RKO (cell line): Measurements from ENCODE around the gene MAPKAPK2.

ENCODE experiments used
- DNase-seq: peaks from one replicate; pipeline ENCODE4 v3.0.0-alpha.2; 2016; ENCODE audit warnings: low spot score

The MAPKAPK2 gene

DNA sequence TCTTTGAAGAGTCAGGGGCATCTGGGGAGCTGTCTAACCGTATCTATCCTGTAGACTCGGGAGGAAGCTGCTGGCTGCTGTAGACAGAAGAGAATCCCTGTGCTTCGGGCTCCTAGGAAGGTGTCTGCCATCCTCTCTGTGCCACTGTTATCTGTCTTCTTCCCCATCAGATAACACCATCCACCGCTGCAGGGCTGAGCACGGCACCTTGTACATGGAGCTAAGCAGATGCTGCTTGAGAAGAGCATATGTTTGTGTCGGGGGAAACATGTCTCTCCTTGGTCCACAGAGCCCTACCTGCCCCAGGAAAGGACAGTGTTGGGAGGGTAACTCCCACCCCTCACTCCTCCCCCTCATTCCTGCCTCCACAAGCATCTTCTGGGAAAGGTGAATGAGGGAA, 1.4 kb upstream of the MAPKAPK2 start:
- DNase-seq, result no peak

DNA sequence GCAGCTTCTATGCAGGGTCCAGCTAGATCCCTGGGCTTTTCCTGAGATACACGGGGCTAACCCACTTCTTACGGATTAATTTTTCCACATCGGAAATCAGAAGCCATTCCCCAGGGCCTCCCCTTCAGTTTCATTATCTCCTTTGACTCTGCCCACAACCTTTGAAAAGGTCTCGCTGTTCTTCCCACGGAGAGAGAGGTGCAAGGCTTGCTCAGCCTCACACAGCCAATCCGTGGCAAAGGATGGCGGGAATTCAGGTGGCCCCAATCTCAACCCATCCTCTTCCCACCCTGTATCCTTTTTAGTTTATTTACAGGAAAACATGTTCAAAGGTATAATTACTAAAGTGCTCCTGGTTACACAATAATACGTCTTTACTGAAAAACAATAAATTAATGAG, 702 bp upstream of the MAPKAPK2 start:
- no peak for DNase-seq

DNA sequence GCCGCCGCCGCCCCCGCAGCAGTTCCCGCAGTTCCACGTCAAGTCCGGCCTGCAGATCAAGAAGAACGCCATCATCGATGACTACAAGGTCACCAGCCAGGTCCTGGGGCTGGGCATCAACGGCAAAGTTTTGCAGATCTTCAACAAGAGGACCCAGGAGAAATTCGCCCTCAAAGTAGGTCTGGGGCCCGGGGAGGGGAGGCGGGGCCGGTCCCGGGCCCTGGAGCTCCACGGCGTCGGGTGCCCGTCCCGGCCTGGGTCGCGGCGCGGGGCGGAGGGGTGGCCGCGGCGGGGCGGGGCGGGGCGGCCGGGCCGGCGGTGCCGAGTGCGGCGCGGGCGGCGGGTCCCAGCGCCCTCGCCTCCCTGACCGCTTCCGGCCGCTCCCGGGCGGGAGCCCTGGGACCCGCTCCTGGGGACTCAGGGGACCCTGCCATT, 646 bp downstream of the MAPKAPK2 start:
- peak; percentile 79 for DNase-seq

- DNase-seq, result peak; percentile 86
These were observed 1.2 kb downstream of the MAPKAPK2 start for GRCh38 chr1:206685769-206686477.

- no peak for DNase-seq
These were observed 2.0 kb downstream of the MAPKAPK2 start for GRCh38 chr1:206686478-206687249.

- no peak for DNase-seq
These were observed 2.7 kb downstream of the MAPKAPK2 start for GRCh38 chr1:206687251-206687914.

- peak; percentile 19 for DNase-seq
These were observed 3.3 kb downstream of the MAPKAPK2 start for GRCh38 chr1:206687915-206688442.

GRCh38 chr1:206690516-206690915, 5.8 kb downstream of the MAPKAPK2 start:
- no peak for DNase-seq

- DNase-seq, result no peak
These were observed 6.9 kb downstream of the MAPKAPK2 start for GRCh38 chr1:206691604-206692003.

DNA sequence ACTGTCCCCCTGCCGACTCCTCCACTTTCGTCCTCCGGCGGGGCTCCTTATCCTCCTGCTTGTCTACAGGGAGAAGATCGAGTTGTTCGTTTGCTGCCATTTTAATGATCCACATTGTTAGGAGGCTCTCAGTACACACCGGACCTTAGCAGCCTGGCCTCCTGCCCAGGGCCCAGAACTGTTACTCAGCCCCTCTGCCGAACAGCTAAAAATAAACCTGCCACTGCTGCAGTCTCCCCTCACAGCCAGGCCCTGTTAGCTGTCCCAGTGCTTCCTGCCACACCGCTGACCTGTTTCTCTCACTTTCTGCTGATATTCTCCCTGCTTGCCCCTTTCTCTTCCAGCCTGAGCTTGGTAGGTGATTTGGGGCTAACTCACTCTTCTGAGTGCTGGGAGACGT, 8.3 kb downstream of the MAPKAPK2 start:
- no peak for DNase-seq

- DNase-seq, result no peak
These were observed 8.9 kb downstream of the MAPKAPK2 start for GRCh38 chr1:206693592-206693991.

DNA sequence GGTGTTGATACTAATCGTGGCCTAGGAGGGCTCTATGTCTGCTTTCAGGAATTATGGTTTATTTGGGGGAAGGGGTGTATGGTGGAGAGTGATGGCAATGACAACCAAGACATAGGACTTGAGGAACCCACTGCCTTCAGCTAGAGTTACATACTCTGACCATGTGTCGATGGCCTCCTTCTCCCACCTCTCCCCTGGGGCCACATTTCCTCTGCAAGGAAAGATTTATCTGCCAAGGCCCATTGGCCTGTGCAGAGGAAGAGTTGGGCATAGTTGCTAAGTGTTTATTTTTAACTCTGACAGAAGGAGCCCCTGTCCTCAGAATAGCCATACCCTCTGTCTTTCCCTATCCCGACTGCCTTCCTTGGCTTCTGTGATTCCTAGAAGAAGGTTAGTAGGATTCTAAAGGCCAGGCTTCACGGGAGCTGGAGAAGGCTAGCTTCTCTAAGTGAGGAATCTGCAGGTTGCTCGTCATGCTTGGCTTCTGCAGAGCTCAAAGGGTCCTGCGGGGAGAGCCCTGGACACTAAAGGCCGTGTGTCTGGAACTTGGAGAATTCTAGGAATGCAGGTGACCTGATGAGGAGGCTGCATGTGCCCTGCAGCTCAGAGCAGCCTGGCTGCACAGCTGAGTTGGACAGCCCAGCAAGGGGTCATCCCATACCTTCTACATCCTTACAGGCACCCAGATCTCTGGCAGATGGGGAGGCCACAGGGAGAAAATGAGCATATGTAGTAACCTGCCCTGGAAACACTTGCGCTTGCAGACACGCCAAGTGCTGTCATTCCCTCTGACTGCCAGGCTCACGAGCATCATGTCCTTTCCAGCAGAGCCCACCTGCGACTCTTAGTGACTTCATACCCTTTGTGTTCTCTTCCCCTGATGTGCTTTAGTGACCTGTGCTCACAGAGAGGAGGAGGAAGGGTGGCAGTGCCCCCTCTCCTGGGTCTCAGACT, 9.7 kb downstream of the MAPKAPK2 start:
- DNase-seq, result no peak

- no peak for DNase-seq
These were observed 11.0 kb downstream of the MAPKAPK2 start for GRCh38 chr1:206695733-206696132.

GRCh38 chr1:206696812-206697585, 12.3 kb downstream of the MAPKAPK2 start:
- no peak for DNase-seq

DNA sequence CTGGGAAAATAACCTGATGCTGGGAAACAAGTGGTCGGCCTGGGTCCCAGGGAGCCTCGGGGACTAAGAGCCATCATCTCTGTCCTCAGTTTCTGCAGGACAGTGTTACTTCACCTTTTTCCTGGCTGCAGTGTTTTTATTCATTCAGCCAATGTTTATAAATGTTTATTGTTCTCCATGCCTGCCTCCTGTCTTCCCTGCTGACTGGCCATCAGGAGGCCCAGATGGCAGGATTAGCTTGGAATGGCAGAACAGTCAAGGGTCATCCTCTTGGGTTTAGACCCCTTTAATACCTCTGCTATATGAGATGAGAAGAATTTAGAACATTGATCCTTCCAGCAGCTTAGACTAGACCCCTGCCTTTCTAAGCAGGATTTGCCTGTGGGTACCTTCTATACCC, 13.3 kb downstream of the MAPKAPK2 start:
- DNase-seq, result no peak

DNA sequence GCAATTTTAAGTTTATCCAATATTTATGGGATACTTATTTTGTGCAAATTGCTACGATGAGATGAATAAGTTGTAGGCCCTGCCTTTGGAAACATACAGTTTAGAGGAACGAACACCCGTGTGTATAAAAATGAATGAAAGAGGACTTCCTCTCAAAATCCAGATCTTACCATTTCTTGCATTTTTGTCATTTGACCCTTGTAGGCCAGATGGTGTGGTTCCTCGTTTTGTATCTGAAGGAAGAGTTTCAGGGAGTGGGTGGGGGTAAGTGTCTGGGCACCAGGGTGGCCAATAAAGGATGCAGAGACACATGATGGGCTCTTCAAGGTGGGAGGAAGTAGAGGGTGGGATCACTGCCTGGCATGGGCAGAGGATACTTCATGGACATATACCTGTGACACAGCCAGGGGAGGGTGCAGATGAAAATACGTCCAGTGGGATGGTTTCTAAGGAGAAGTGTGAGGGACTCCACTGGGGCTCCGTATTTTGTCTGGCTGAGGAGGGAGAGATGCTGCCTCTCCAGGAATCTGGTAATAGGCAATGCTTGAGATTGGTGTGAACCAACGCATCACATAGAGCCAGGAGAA, 14.4 kb downstream of the MAPKAPK2 start:
- DNase-seq, result no peak

DNA sequence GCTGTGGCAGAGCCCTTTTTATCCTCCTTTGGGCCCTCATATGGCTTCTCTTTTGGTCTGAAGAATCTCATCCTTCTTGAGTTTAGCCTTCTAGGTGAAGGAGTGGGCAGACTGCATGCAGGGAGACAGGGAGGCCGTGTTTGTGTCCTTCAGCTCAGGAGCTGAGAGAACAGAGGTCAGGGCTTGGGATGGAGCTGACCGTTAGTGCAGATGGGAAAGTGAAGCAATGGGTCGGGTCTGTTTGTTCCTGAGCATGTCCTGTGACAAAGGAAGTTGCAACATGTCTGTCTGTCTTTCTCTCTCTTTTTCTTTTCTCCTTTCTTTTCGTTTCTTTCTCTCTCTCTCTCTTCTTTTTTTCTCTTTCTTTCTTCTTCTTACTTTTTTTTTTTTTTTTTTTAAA, 14.9 kb downstream of the MAPKAPK2 start:
- no peak for DNase-seq

- no peak for DNase-seq
These were observed 15.8 kb downstream of the MAPKAPK2 start for GRCh38 chr1:206700445-206701036.

GRCh38 chr1:206702260-206702659, 17.6 kb downstream of the MAPKAPK2 start:
- no peak for DNase-seq

DNA sequence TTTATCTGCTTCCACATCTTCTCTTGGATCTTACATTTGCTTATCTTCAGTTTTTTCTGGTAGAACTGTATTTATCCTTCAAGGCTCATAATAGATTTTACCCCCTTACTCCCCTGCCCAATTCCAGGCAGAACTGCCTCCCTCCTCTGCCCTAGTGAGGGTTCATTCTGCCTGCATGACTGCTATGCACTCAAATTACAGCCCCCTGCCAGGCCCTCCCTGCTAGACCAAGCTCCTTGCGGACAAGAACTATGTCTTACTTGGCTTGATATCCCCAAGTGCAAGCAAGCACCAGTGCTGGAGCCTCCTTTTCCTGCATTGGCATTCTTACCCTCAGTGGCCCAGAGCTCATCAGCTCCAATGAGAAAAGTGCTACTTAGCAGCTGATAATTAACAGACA, 18.1 kb downstream of the MAPKAPK2 start:
- DNase-seq, result no peak
